PC-3 (cell line): Measurements from ENCODE around the gene IKZF1. TPM values are rescaled to one million over a fixed set of nuclear protein-coding genes. Genes with fewer than 3 reads are reported as not detected.

Experiments used
- ATAC-seq: fragments of 200-7000 bp; cut with Tn5 transposase; 2 replicates; pipeline ENCODE4 v1.9.1; 2020; ENCODE audit warnings: mild to moderate bottlenecking, moderate library complexity
- BruUV-seq: library from RNA; stranded (reverse); fragments of 400-500 nt; replicated peaks from 2 replicates; lab custom pipeline; 2021; lab: Mats Ljungman, UMichigan
- CTCF ChIA-PET: fragments of 300-600 bp; sonication (Branson Sonifier 250); formaldehyde crosslinking; loops from one replicate; lab custom pipeline; 2022; ENCODE audit warnings: antibody characterized with exemption; lab: Charles Lee
- POLR2A ChIA-PET: fragments of 300-600 bp; sonication (Branson Sonifier 250); formaldehyde crosslinking; loops from one replicate; lab custom pipeline; 2022; ENCODE audit warnings: antibody characterized with exemption; ENCODE audit not compliant: unreplicated experiment; lab: Charles Lee
- DNase-seq: peaks from one replicate; pipeline ENCODE4 v3.0.0-alpha.2; 2015
- H2AFZ ChIP-seq: fragments of 300-600 bp; sonication (generic); 2 replicates; pipeline ENCODE4 v1.6.0; 2016; ENCODE audit warnings: antibody characterized with exemption, low read length
- H3F3A ChIP-seq: fragments of 300-600 bp; sonication (generic); one replicate; pipeline ENCODE4 v1.6.0; 2017; ENCODE audit warnings: antibody characterized with exemption, low read length, control low read depth, mild to moderate bottlenecking; ENCODE audit not compliant: unreplicated experiment
- H3K27ac ChIP-seq: fragments of 300-600 bp; sonication (generic); 2 replicates; pipeline ENCODE4 v1.5.1; 2016; ENCODE audit warnings: mild to moderate bottlenecking, low read length
- H3K27me3 ChIP-seq: fragments of 300-600 bp; sonication (generic); 2 replicates; pipeline ENCODE4 v1.6.1; 2016; ENCODE audit warnings: low read length, mixed read lengths
- H3K36me3 ChIP-seq: fragments of 300-600 bp; sonication (generic); 2 replicates; pipeline ENCODE4 v1.6.1; 2016; ENCODE audit warnings: low read depth, mixed run types, low read length, mixed read lengths
- H3K4me1 ChIP-seq: fragments of 300-600 bp; sonication (generic); 2 replicates; pipeline ENCODE4 v1.5.1; 2016; ENCODE audit warnings: low read length; ENCODE audit not compliant: insufficient read depth
- H3K4me2 ChIP-seq: fragments of 300-600 bp; sonication (generic); 2 replicates; pipeline ENCODE4 v1.6.0; 2016; ENCODE audit warnings: low read length
- H3K4me3 ChIP-seq: fragments of 300-600 bp; sonication (generic); 2 replicates; pipeline ENCODE4 v1.5.1; 2016; ENCODE audit warnings: mild to moderate bottlenecking, low read length, mixed read lengths
- H3K79me2 ChIP-seq: fragments of 300-600 bp; sonication (generic); 2 replicates; pipeline ENCODE4 v1.6.1; 2017; ENCODE audit warnings: low read length, mixed read lengths
- H3K9ac ChIP-seq: fragments of 300-600 bp; sonication (generic); 2 replicates; pipeline ENCODE4 v1.6.0; 2016; ENCODE audit warnings: mild to moderate bottlenecking, low read length
- H3K9me2 ChIP-seq: fragments of 300-600 bp; sonication (generic); replicated peaks from 2 replicates; pipeline ENCODE4 v1.6.1; 2016; ENCODE audit warnings: mixed run types, low read length, mixed read lengths
- H3K9me3 ChIP-seq: fragments of 300-600 bp; sonication (generic); 2 replicates; pipeline ENCODE4 v1.6.1; 2016; ENCODE audit warnings: low read length, mixed read lengths
- H4K20me1 ChIP-seq: fragments of 300-600 bp; sonication (generic); 2 replicates; pipeline ENCODE4 v1.6.1; 2016; ENCODE audit warnings: low read length, mixed read lengths
- CTCF ChIP-seq: fragments of 300-600 bp; sonication (generic); conservative IDR thresholded peaks from 2 replicates; pipeline ENCODE4 v1.5.1; 2017; ENCODE audit warnings: antibody characterized with exemption, low read depth, mild to moderate bottlenecking, low read length
- EZH2 ChIP-seq: fragments of 300-600 bp; sonication (generic); IDR thresholded peaks from one replicate; pipeline ENCODE4 v1.6.1; 2017; ENCODE audit warnings: antibody characterized with exemption, mild to moderate bottlenecking, low read length; ENCODE audit not compliant: unreplicated experiment
- EZH2phosphoT487 ChIP-seq: fragments of 300-600 bp; sonication (generic); IDR thresholded peaks from 2 replicates; pipeline ENCODE4 v1.6.1; 2018; ENCODE audit warnings: mild to moderate bottlenecking, antibody characterized with exemption, low read length, borderline replicate concordance
- intact Hi-C: fragments of 100-400 bp; cut with micrococcal nuclease; formaldehyde crosslinking; loops from 2 replicates; pipeline ENCODE4 v1.9.0; 2023
- total RNA-seq: library from RNA; depleted of rRNA; stranded (reverse); fragments of >200 nt; gene quantifications from 2 replicates; pipeline ENCODE4 v1.2.3, GENCODE V29; 2014

Gene IKZF1
- total RNA-seq, 1 experiment from 2014 or later: not detected

DNA sequence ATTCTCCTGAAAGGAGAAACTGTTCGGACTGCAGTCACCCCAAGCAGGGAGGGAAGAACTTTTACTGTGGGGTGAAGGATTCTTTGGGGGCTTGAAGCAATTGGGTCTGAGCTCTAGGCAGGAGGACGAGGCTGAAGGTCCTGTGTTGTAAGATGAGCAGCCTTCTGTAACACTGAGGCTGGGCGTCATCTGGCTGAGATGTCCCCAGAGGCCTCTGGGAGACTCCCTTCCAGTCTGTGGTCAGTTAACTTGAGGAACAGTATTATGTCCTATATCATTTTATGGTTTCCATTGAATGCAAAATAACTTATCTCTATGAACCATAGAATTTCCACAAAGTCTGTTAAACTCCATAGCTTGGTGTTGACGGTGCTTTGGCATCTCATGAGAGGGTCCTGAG, 119.3 kb downstream of the IKZF1 start:
- no peaks in the 10 kb centered on the region for H3F3A ChIP-seq
- H3K79me2 ChIP-seq: no peaks in the 10 kb centered on the region
- no peak overlapping the region for H3K27ac ChIP-seq
- ChIA-PET POLR2A (no interaction called here), CTCF (no interaction called here)
- H3K36me3 ChIP-seq: no peaks in the 10 kb centered on the region
- ATAC-seq (no peak), DNase-seq (no peak)
- H3K4me2 ChIP-seq: no peak overlapping the region
- H4K20me1 ChIP-seq: no peaks in the 10 kb centered on the region
- no peak for TF ChIP-seq CTCF
- TF ChIP-seq EZH2phosphoT487: no peak
- no peak for TF ChIP-seq EZH2
- no TSS peak for BruUV-seq
- no peak overlapping the region for H2AFZ ChIP-seq
- H3K9me2 ChIP-seq: no peaks in the 10 kb centered on the region
- H3K9me3 ChIP-seq: no peaks in the 10 kb centered on the region
- no peaks in the 10 kb centered on the region for H3K27me3 ChIP-seq
- intact Hi-C loops: no loop called here
- no peak overlapping the region for H3K9ac ChIP-seq
- H3K4me3 ChIP-seq: no peak overlapping the region
- H3K4me1 ChIP-seq: no peaks in the 10 kb centered on the region

- Histone ChIP-seq H3K4me3 (no peak overlapping the region), H3K4me2 (no peak overlapping the region), H3K79me2 (no peaks in the 10 kb centered on the region), H4K20me1 (no peaks in the 10 kb centered on the region), H3K27ac (no peak overlapping the region), H3K27me3 (no peaks in the 10 kb centered on the region), H3F3A (no peaks in the 10 kb centered on the region), H2AFZ (no peak overlapping the region), H3K9me3 (no peaks in the 10 kb centered on the region), H3K9me2 (no peaks in the 10 kb centered on the region), H3K36me3 (no peaks in the 10 kb centered on the region), H3K4me1 (no peaks in the 10 kb centered on the region), H3K9ac (no peak overlapping the region)
- TF ChIP-seq CTCF (no peak), EZH2 (no peak), EZH2phosphoT487 (no peak)
- BruUV-seq: no TSS peak
- DNase-seq: no peak
- no peak for ATAC-seq
- POLR2A ChIA-PET: no interaction called here
- intact Hi-C loops: no loop called here
- CTCF ChIA-PET: no interaction called here
Measured at GRCh38 chr7:50425318-50425717, 120.8 kb downstream of the IKZF1 start.

DNA sequence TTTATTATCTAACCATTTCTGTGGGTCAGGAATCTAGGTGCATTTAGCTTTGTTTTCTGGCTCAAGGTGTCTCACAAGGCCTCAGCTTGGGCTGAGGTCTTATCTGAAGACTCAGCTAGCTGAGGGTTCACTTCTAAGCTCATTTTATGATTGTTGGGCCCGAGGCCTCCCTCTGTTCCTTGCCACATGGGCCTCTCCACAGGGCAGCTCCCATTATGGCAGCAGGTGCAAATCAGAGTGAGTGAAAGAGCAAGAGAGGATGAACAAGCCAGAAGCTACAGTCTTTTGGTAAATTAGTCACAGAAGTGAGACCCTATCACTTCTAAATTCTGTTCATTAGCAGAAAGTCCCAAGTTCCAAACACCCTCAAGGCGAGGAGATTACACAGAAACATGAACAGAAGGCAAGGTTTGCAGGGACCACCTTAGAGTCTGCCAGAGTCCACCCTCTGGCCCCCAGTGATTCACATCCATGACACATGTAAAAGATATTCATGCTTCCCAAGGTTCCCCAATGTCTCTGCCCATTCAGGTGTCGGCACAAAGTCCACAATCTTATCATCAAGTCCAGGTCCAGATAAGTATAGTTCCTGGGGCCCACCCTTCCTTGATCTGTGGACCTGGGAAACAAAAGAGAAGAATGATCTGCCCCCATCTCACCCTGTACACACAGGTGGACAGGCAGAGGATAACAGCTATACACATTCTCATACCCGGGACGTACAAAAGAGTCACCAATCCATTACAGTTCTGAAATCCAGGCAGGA, 121.9 kb downstream of the IKZF1 start:
- intact Hi-C loops: no loop called here
- no peak overlapping the region for H3K4me2 ChIP-seq
- H3K9me3 ChIP-seq: no peaks in the 10 kb centered on the region
- ChIA-PET POLR2A (no interaction called here), CTCF (no interaction called here)
- H3K36me3 ChIP-seq: no peaks in the 10 kb centered on the region
- H3K27me3 ChIP-seq: no peaks in the 10 kb centered on the region
- no peaks in the 10 kb centered on the region for H4K20me1 ChIP-seq
- TF ChIP-seq CTCF: no peak
- TF ChIP-seq EZH2: no peak
- no peak for TF ChIP-seq EZH2phosphoT487
- no peaks in the 10 kb centered on the region for H3F3A ChIP-seq
- DNase-seq (no peak), ATAC-seq (no peak)
- H3K4me3 ChIP-seq: no peak overlapping the region
- H3K27ac ChIP-seq: no peak overlapping the region
- H3K4me1 ChIP-seq: no peaks in the 10 kb centered on the region
- no peak overlapping the region for H3K9ac ChIP-seq
- no peaks in the 10 kb centered on the region for H3K9me2 ChIP-seq
- H2AFZ ChIP-seq: no peak overlapping the region
- BruUV-seq: no TSS peak
- H3K79me2 ChIP-seq: no peaks in the 10 kb centered on the region
